Measurements from ENCODE around the gene SLC39A5. TPM values are rescaled to one million over a fixed set of nuclear protein-coding genes. Genes with fewer than 3 reads are reported as not detected.

The SLC39A5 gene
- polyA plus RNA-seq, 1 donor from 2014 or later: 0.33 TPM

- H3K4me3 ChIP-seq (ENCODE audit: low read length): peak overlapping the region; percentile 74
- no peak overlapping the region for H2AFZ ChIP-seq (ENCODE audit: low read depth, low read length)
- no peaks in the 10 kb centered on the region for H3K9me2 ChIP-seq (ENCODE audit: insufficient read depth, low read length)
- no peaks in the 10 kb centered on the region for H3K9me3 ChIP-seq (ENCODE audit: low read length)
- no peak for TF ChIP-seq POLR2AphosphoS5 (IDR thresholded peaks at IDR 0.05)
- TF ChIP-seq RAD21 (conservative IDR thresholded peaks at IDR 0.05): no peak
- TF ChIP-seq EP300 (conservative IDR thresholded peaks at IDR 0.05; ENCODE audit: poor library complexity, severe bottlenecking): no peak
- no peak for TF ChIP-seq REST (IDR thresholded peaks at IDR 0.05; ENCODE audit: borderline replicate concordance)
- no peak for TF ChIP-seq MXI1 (conservative IDR thresholded peaks at IDR 0.05; ENCODE audit: poor library complexity, severe bottlenecking)
- TF ChIP-seq EZH2 (IDR thresholded peaks at IDR 0.05; ENCODE audit: borderline replicate concordance, insufficient read depth, low read length, poor library complexity, severe bottlenecking): no peak
- no peak for TF ChIP-seq TAF1 (IDR thresholded peaks at IDR 0.05; ENCODE audit: low read depth)
- no peak for TF ChIP-seq CTCF (IDR thresholded peaks at IDR 0.05; ENCODE audit: poor library complexity, severe bottlenecking)
- peaks cover 9% of the 10 kb centered on the region for H3K79me2 ChIP-seq (replicated peaks; ENCODE audit: insufficient read depth, low read length)
- peak overlapping the region; percentile 28 for H3K4me2 ChIP-seq (ENCODE audit: low read length)
- peak overlapping the region; percentile 36 for H3K9ac ChIP-seq (ENCODE audit: low read length)
- H3K27me3 ChIP-seq (ENCODE audit: insufficient read depth, low read depth, low read length): no peaks in the 10 kb centered on the region
- H4K20me1 ChIP-seq (ENCODE audit: insufficient read depth): no peaks in the 10 kb centered on the region
- peaks cover 5% of the 10 kb centered on the region for H3F3A ChIP-seq (ENCODE audit: insufficient read depth, low read length, poor library complexity, severe bottlenecking)
- peak overlapping the region; percentile 59 for H3K27ac ChIP-seq (ENCODE audit: low read length)
- no peaks in the 10 kb centered on the region for H3K36me3 ChIP-seq (ENCODE audit: insufficient read depth, low read length)
Measured at GRCh38 chr12:56223571-56224101, 6.2 kb upstream of the SLC39A5 start.

GRCh38 chr12:56224102-56224701, 5.6 kb upstream of the SLC39A5 start, which contains the start of gene NABP2:
Gene NABP2, plus strand, starts transcription at chr12:56224342. Its CDS starts 515 bp downstream, at chr12:56224857.
- Histone ChIP-seq H3F3A (ENCODE audit: insufficient read depth, low read length, poor library complexity, severe bottlenecking) (peaks cover 5% of the 10 kb centered on the region), H3K27me3 (ENCODE audit: insufficient read depth, low read depth, low read length) (no peaks in the 10 kb centered on the region), H3K27ac (ENCODE audit: low read length) (peak within 1 kb of the TSS; percentile 59), H3K79me2 (replicated peaks; ENCODE audit: insufficient read depth, low read length) (peaks cover 9% of the 10 kb centered on the region), H4K20me1 (ENCODE audit: insufficient read depth) (no peaks in the 10 kb centered on the region), H3K9ac (ENCODE audit: low read length) (peak within 1 kb of the TSS; percentile 75), H3K36me3 (ENCODE audit: insufficient read depth, low read length) (no peaks in the 10 kb centered on the region), H3K4me2 (ENCODE audit: low read length) (peak within 1 kb of the TSS; percentile 71), H3K9me2 (ENCODE audit: insufficient read depth, low read length) (no peaks in the 10 kb centered on the region), H3K4me3 (ENCODE audit: low read length) (peak within 1 kb of the TSS; percentile 74), H2AFZ (ENCODE audit: low read depth, low read length) (peak within 1 kb of the TSS; percentile 49), H3K9me3 (ENCODE audit: low read length) (no peaks in the 10 kb centered on the region)
- TF ChIP-seq TAF1 (IDR thresholded peaks at IDR 0.05; ENCODE audit: low read depth) (peak; percentile 86), RAD21 (conservative IDR thresholded peaks at IDR 0.05) (peak; percentile 75), MXI1 (conservative IDR thresholded peaks at IDR 0.05; ENCODE audit: poor library complexity, severe bottlenecking) (peak; percentile 87), CTCF (IDR thresholded peaks at IDR 0.05; ENCODE audit: poor library complexity, severe bottlenecking) (peak; percentile 99), REST (IDR thresholded peaks at IDR 0.05; ENCODE audit: borderline replicate concordance) (peak; percentile 96), EZH2 (IDR thresholded peaks at IDR 0.05; ENCODE audit: borderline replicate concordance, insufficient read depth, low read length, poor library complexity, severe bottlenecking) (no peak), EP300 (conservative IDR thresholded peaks at IDR 0.05; ENCODE audit: poor library complexity, severe bottlenecking) (peak; percentile 46), POLR2AphosphoS5 (IDR thresholded peaks at IDR 0.05) (peak; percentile 68), SMC3 (conservative IDR thresholded peaks at IDR 0.05; ENCODE audit: poor library complexity) (peak; percentile 89)
